H1 (cell line): ENCODE measurements around the gene MCC. TPM values are rescaled to one million over a fixed set of nuclear protein-coding genes. Genes with fewer than 3 reads are reported as not detected.

ENCODE experiments used
- CEBPB ChIP-seq: IDR thresholded peaks from 2 replicates; pipeline ENCODE4 v1.6.1; 2012; ENCODE audit warnings: low read depth, low read length
- CHD2 ChIP-seq: IDR thresholded peaks from 2 replicates; pipeline ENCODE4 v1.6.1; 2012; ENCODE audit warnings: low read length, improper control_type of control experiment
- EGR1 ChIP-seq: IDR thresholded peaks from 2 replicates; pipeline ENCODE4 v1.6.1; 2011; ENCODE audit warnings: low read depth, low read length, borderline replicate concordance
- KDM4A ChIP-seq: IDR thresholded peaks from one replicate; pipeline ENCODE4 v1.7.1; 2012; ENCODE audit warnings: low read depth, mild to moderate bottlenecking, moderate library complexity, low read length, inconsistent platforms; ENCODE audit not compliant: severe bottlenecking
- NANOG ChIP-seq: IDR thresholded peaks from 2 replicates; pipeline ENCODE4 v1.6.1; 2011; ENCODE audit warnings: low read length, low read depth, mild to moderate bottlenecking, inconsistent platforms; ENCODE audit not compliant: insufficient read depth, poor library complexity, severe bottlenecking
- NRF1 ChIP-seq: IDR thresholded peaks from 2 replicates; pipeline ENCODE4 v1.6.1; 2011; ENCODE audit warnings: mild to moderate bottlenecking, low read depth, low read length, improper control_type of control experiment
- SUZ12 ChIP-seq: fragments of 200-600 bp; sonication (generic); IDR thresholded peaks from 2 replicates; pipeline ENCODE4 v1.6.1; 2012; ENCODE audit warnings: mild to moderate bottlenecking, inconsistent platforms, low read length, moderate library complexity, mixed read lengths
- polyA plus RNA-seq, 7 experiments: library from polyadenylated mRNA; depleted of rRNA in 3 of 7; stranded (reverse) in 5 of 7; unstranded in 2 of 7; fragments of >200 nt in 5 of 7; fragments of 200-250 nt in 2 of 7; gene quantifications; 1 replicate in 5 of 7; 2 replicates in 1 of 7; 4 replicates in 1 of 7; pipeline versions ENCODE4 v1.2.1 to v1.2.3, GENCODE V29; 2011 to 2013; ENCODE audit warnings: missing spikeins in 2 of 7, mixed read lengths in 2 of 7
- total RNA-seq: library from RNA; stranded (reverse); fragmentation: NEBNext Ultra II Directional; extraction: Animal tissue kit (Norgen Biotek cat#: 25700); gene quantifications from 2 replicates; pipeline ENCODE4 v1.2.1, GENCODE V29; 2021

Gene MCC
- total and polyA plus RNA-seq, 2 of the 8 experiments (the other 6 are each of a cell fraction or from before 2014, with no cell fraction given): 2.6 to 18.3 TPM

DNA sequence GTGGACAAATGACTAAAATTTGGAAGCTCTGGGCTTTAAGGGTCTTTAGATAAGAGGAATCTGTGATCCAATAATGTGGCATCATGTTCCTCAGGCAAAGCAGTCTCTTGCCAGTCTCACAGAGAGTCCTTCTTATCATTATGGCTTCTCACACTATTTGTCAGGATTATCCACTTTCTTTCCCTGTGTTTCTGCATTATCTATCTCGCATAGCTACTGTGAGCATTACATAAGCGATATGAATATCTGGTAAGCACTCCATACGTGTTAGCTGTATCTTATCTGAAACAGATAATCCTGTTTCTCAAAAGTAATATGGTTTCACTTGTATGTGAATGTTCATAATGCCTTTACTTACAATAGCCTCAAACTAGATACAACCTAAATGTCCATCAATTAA, 9.6 kb downstream of the MCC start (continued):
- TF ChIP-seq KDM4A (no peak), CEBPB (no peak), SUZ12 (no peak), NANOG (no peak), NRF1 (no peak), CHD2 (no peak), EGR1 (no peak)
- TF ChIP-seq, all 59 proteins: peak for 0
